HG03469 (cell line): ENCODE data around the gene CFP.
"Not testable (repeated sequence)": the region's sequence is repeated elsewhere in the genome, so short reads cannot be mapped to it uniquely, and the experiment has no call there.

Experiments
- ATAC-seq: cut with Tn5 transposase; IDR thresholded peaks from one replicate; pipeline ENCODE4 v1.9.1; 2021; ENCODE audit warnings: mild to moderate bottlenecking, moderate library complexity, moderate number of reproducible peaks; ENCODE audit not compliant: unreplicated experiment

The CFP gene

GRCh38 chrX:47607091-47607490 lies 22.6 kb downstream of the CFP start:
- no peak for ATAC-seq

GRCh38 chrX:47605024-47605423 lies 24.7 kb downstream of the CFP start:
- ATAC-seq, result no peak

- not testable (repeated sequence) for ATAC-seq
Observed at GRCh38 chrX:47603125-47603524, 26.6 kb downstream of the CFP start.

GRCh38 chrX:47597222-47597621 lies 32.5 kb downstream of the CFP start:
- no peak for ATAC-seq

- ATAC-seq, result no peak
Observed at GRCh38 chrX:47596256-47596655, 33.5 kb downstream of the CFP start.

- ATAC-seq, result no peak
Observed at GRCh38 chrX:47595716-47596251, 33.9 kb downstream of the CFP start.

- no peak for ATAC-seq
Observed at GRCh38 chrX:47593522-47593921, 36.2 kb downstream of the CFP start.

GRCh38 chrX:47590984-47591383 lies 38.7 kb downstream of the CFP start:
- ATAC-seq, result no peak

GRCh38 chrX:47587906-47588735 lies 41.6 kb downstream of the CFP start:
- ATAC-seq, result no peak

- no peak for ATAC-seq
Observed at GRCh38 chrX:47587091-47587891, 42.4 kb downstream of the CFP start.

- ATAC-seq, result no peak
Observed at GRCh38 chrX:47586043-47586787, 43.5 kb downstream of the CFP start.

GRCh38 chrX:47585273-47585672 lies 44.5 kb downstream of the CFP start:
- ATAC-seq, result no peak

GRCh38 chrX:47584714-47585113 lies 45.0 kb downstream of the CFP start:
- no peak for ATAC-seq

GRCh38 chrX:47583240-47583861 lies 46.4 kb downstream of the CFP start:
- ATAC-seq, result no peak

- ATAC-seq, result no peak
Observed at GRCh38 chrX:47581731-47582647, 47.7 kb downstream of the CFP start, which contains the start of gene TIMP1. TIMP1 (plus strand) TSS chrX:47582436; CDS start chrX:47583416, 980 bp downstream.

GRCh38 chrX:47579537-47579936 lies 50.2 kb downstream of the CFP start:
- no peak for ATAC-seq

- ATAC-seq, result no peak
Observed at GRCh38 chrX:47578692-47579091, 51.0 kb downstream of the CFP start.

- ATAC-seq, result no peak
Observed at GRCh38 chrX:47577901-47578300, 51.8 kb downstream of the CFP start.

- no peak for ATAC-seq
Observed at GRCh38 chrX:47577424-47577823, 52.3 kb downstream of the CFP start.
